Thoracic aorta endothelial cell (primary cell): ENCODE data around the gene PTPRT. TPM values are rescaled to one million over a fixed set of nuclear protein-coding genes. Genes with fewer than 3 reads are reported as not detected.

Source experiments
- small RNA-seq: library from RNA; depleted of rRNA; stranded (forward); fragments of <200 nt; gene quantifications from one replicate; pipeline ENCODE3, GENCODE V24; 2012
- total RNA-seq: library from RNA; depleted of rRNA; stranded (reverse); fragments of >200 nt; gene quantifications from 2 replicates; pipeline ENCODE4 v1.2.3, GENCODE V29; 2012

PTPRT gene
- not detected in 2 replicates for total RNA-seq

DNA sequence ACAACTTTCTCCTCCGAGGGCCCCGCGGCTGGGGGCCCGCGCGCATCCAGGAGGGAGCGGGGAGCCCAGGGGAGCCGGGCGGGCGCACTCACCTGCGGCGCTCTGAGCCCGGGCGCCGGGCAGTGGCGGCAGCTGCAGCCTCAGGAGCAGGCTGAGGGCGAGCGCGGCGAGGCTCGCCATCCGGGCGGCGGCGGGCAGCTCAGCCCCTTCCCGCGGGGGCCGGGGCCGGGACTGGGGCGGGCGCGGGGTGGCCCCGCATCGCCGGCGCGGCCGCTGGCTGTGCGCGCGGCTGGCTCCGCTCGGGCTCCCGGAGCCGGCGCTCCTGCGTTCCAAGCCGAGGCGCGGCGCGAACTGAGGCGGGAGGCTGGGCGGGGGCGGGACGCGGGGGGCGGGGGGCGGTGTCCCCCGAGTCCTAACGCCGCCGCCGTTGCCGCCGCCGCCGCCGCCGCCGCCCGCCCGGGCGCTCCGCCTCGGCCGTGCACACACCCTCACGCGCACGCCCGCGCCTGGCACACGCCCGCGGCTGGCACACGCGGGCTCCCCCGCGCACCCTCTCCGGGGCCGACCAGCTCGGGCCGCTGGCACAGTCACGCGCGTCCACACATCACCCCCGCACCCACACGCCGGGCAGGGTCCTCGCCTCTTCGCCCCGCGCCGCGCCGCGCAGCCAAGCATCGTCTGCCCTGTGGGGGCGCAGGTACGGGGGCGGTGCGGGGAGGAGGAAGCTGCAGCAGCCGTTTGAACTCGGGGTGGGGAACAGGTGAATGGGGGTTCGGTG is at the start of gene PTPRT:
TSS of gene PTPRT (minus strand) at position 353 of the 778 bp plus-strand sequence. CDS start at position 180, 173 bp downstream.

Small RNA genes lying within 50 kb of the gene (small RNA-seq; reads per million reads assigned to genes)
- gene RN7SKP100 = not detected
